CD14-positive monocyte (primary cell): ENCODE measurements around the gene CHN2. TPM values are rescaled to one million over a fixed set of nuclear protein-coding genes. Genes with fewer than 3 reads are reported as not detected.
A peak's percentile ranks its signal among the peaks of the same experiment; 100 is the strongest.

Experiments
- DNase-seq, 3 donors: peaks; one replicate each; pipeline ENCODE4 v3.0.0-alpha.2; 2011 to 2022
- H2AFZ ChIP-seq: 2 replicates; pipeline ENCODE4 v1.6.0; 2012; ENCODE audit warnings: mild to moderate bottlenecking, low read depth, low read length, inconsistent platforms; ENCODE audit not compliant: insufficient read depth, poor library complexity, severe bottlenecking
- H3K27ac ChIP-seq, 2 donors: 1 replicate in 1 of 2; 2 replicates in 1 of 2; pipeline ENCODE4 v1.5.1; 2012 to 2013; ENCODE audit warnings: low read length in 2 of 2, control low read depth in 1 of 2, inconsistent platforms in 1 of 2, low read depth in 1 of 2, mild to moderate bottlenecking in 1 of 2
- H3K27me3 ChIP-seq, 2 donors: one replicate each; pipeline versions ENCODE4 v1.6.0 to v1.6.1; 2011 to 2013; ENCODE audit warnings: low read length in 2 of 2; ENCODE audit not compliant: control insufficient read depth in 2 of 2, insufficient read depth in 2 of 2
- H3K36me3 ChIP-seq, 2 donors: replicated peaks in 1 of 2; 1 replicate in 1 of 2; 2 replicates in 1 of 2; pipeline versions ENCODE4 v1.5.1 to v1.6.1; 2012 to 2013; ENCODE audit warnings: low read length in 2 of 2, control low read depth in 1 of 2, inconsistent platforms in 1 of 2, mild to moderate bottlenecking in 1 of 2; ENCODE audit not compliant: insufficient read depth in 2 of 2, control insufficient read depth in 1 of 2
- H3K4me1 ChIP-seq, 2 donors: 1 replicate in 1 of 2; 2 replicates in 1 of 2; pipeline versions ENCODE4 v1.5.1 to v1.6.1; 2012 to 2013; ENCODE audit warnings: low read length in 2 of 2, control low read depth in 1 of 2, inconsistent platforms in 1 of 2, mild to moderate bottlenecking in 1 of 2, moderate library complexity in 1 of 2; ENCODE audit not compliant: insufficient read depth in 2 of 2, control insufficient read depth in 1 of 2
- H3K4me2 ChIP-seq: replicated peaks from 2 replicates; pipeline ENCODE3; 2012; ENCODE audit warnings: low read length, moderate library complexity, mild to moderate bottlenecking; ENCODE audit not compliant: poor library complexity, severe bottlenecking; ENCODE audit errors: extremely low read depth
- H3K4me3 ChIP-seq, 3 experiments: fragments of 200-600 bp in 1 of 3; sonication (generic) in 1 of 3; replicated peaks in 1 of 3; 1 replicate in 2 of 3; 2 replicates in 1 of 3; pipeline ENCODE4 v1.5.1; 2011 to 2013; ENCODE audit warnings: low read length in 3 of 3, mild to moderate bottlenecking in 3 of 3, control low read depth in 2 of 3, low read depth in 2 of 3, inconsistent platforms in 1 of 3, moderate library complexity in 1 of 3
- H3K79me2 ChIP-seq: 2 replicates; pipeline ENCODE4 v1.6.0; 2012; ENCODE audit warnings: mild to moderate bottlenecking, control low read depth, inconsistent platforms, low read length, moderate library complexity; ENCODE audit not compliant: insufficient read depth
- H3K9ac ChIP-seq: 2 replicates; pipeline ENCODE4 v1.6.0; 2017; ENCODE audit warnings: low read length, mild to moderate bottlenecking; ENCODE audit not compliant: insufficient read depth, poor library complexity, severe bottlenecking
- H3K9me3 ChIP-seq, 2 donors: replicated peaks in 1 of 2; 1 replicate in 1 of 2; 2 replicates in 1 of 2; pipeline versions ENCODE4 v1.5.1 to v1.6.1; 2012 to 2013; ENCODE audit warnings: low read length in 2 of 2, control low read depth in 1 of 2; ENCODE audit not compliant: control insufficient read depth in 1 of 2, insufficient read depth in 1 of 2
- H4K20me1 ChIP-seq: 2 replicates; pipeline ENCODE4 v1.6.0; 2012; ENCODE audit warnings: mild to moderate bottlenecking, low read length, control low read depth, moderate library complexity; ENCODE audit not compliant: insufficient read depth
- H3K27ac Mint-ChIP-seq, 7 donors: one replicate each; pipeline ENCODE4 v1.8.0; 2020; ENCODE audit warnings: mild to moderate bottlenecking in 7 of 7, mixed read lengths in 7 of 7, moderate library complexity in 6 of 7, inconsistent platforms in 2 of 7
- H3K27me3 Mint-ChIP-seq, 3 donors: one replicate each; pipeline ENCODE4 v1.8.0; 2021 to 2022; ENCODE audit warnings: low read depth in 3 of 3, mild to moderate bottlenecking in 3 of 3, mixed read lengths in 3 of 3, moderate library complexity in 3 of 3, inconsistent platforms in 1 of 3
- H3K36me3 Mint-ChIP-seq, 2 donors: one replicate each; pipeline ENCODE4 v1.8.0; 2020; ENCODE audit warnings: mixed read lengths in 2 of 2, inconsistent platforms in 1 of 2, mild to moderate bottlenecking in 1 of 2
- H3K4me1 Mint-ChIP-seq: one replicate; pipeline ENCODE4 v1.8.0; 2020; ENCODE audit warnings: mild to moderate bottlenecking, mixed read lengths
- H3K4me3 Mint-ChIP-seq, 2 donors: one replicate each; pipeline ENCODE4 v1.8.0; 2020; ENCODE audit warnings: mild to moderate bottlenecking in 2 of 2, mixed read lengths in 2 of 2, moderate library complexity in 1 of 2
- H3K9me3 Mint-ChIP-seq, 7 donors: one replicate each; pipeline ENCODE4 v1.8.0; 2020 to 2022; ENCODE audit warnings: mixed read lengths in 7 of 7, mild to moderate bottlenecking in 6 of 7, moderate library complexity in 6 of 7, inconsistent platforms in 2 of 7
- WGBS: methylation state at CpG from one replicate; pipeline ENCODE4 v1.1.5; 2013; ENCODE audit warnings: missing lambda C conversion rate; ENCODE audit not compliant: insufficient coverage; 5-methylcytosine and 5-hydroxymethylcytosine counted together
- intact Hi-C, 2 donors: fragments of 100-400 bp; cut with micrococcal nuclease; formaldehyde crosslinking; loops; one replicate each; pipeline versions ENCODE4 v1.15.0 to v1.15.1; 2023
- polyA plus RNA-seq, 3 donors: library from polyadenylated mRNA; depleted of rRNA in 1 of 3; unstranded in 2 of 3; stranded (reverse) in 1 of 3; fragments of 300-500 nt in 2 of 3; fragments of >200 nt in 1 of 3; fragmentation: Illumina TruSeq in 2 of 3; gene quantifications; 1 replicate in 2 of 3; 2 replicates in 1 of 3; pipeline ENCODE4 v1.2.3, GENCODE V29; 2012 to 2021
- TF ChIP-seq, protein P1 (sequence below): fragments of 200-600 bp; IDR thresholded peaks from one replicate; pipeline ENCODE4 v1.8.0; 2022; ENCODE audit warnings: antibody characterized with exemption, mild to moderate bottlenecking

Gene CHN2
- polyA plus RNA-seq, 3 donors = 26.6 to 66.5 (median 44.8) TPM

DNA sequence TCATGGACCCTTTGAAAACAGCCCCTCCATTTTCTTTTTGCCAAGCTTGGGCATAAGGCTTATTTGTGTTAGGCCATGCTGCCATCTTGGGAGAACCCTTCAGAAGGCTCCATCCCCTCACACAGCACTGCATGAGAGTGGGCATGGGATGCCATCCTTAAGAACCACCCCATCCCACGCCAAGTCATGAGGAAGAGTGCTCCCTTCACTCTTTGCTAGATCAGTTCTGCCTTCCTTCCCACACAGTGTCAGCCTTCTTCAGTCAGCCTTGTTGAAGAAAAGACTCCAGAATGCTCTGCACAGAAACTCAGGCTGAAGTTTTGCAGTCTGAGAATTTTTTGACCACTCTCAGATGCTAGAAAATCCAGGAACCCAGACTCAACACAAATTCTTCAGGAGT lies 15.5 kb upstream of the CHN2 start:
- peaks cover 0 to 2% (median 2%) of the 10 kb centered on the region in 3 donors for H3K27me3 Mint-ChIP-seq
- WGBS = 93% methylated on average over 1 of the region's 1 CpG
- Histone ChIP-seq H4K20me1 (peaks cover 27% of the 10 kb centered on the region), H3K4me2 (no peak overlapping the region), H3K4me1 (peaks cover 12 to 15% of the 10 kb centered on the region in 2 donors), H2AFZ (no peak overlapping the region), H3K79me2 (no peaks in the 10 kb centered on the region), H3K9ac (no peak overlapping the region), H3K27me3 (no peaks in the 10 kb centered on the region), H3K9me3 (no peaks in the 10 kb centered on the region), H3K4me3 (no peak overlapping the region), H3K27ac (no peak overlapping the region), H3K36me3 (no peaks in the 10 kb centered on the region)
- TF ChIP-seq, protein P1, sequence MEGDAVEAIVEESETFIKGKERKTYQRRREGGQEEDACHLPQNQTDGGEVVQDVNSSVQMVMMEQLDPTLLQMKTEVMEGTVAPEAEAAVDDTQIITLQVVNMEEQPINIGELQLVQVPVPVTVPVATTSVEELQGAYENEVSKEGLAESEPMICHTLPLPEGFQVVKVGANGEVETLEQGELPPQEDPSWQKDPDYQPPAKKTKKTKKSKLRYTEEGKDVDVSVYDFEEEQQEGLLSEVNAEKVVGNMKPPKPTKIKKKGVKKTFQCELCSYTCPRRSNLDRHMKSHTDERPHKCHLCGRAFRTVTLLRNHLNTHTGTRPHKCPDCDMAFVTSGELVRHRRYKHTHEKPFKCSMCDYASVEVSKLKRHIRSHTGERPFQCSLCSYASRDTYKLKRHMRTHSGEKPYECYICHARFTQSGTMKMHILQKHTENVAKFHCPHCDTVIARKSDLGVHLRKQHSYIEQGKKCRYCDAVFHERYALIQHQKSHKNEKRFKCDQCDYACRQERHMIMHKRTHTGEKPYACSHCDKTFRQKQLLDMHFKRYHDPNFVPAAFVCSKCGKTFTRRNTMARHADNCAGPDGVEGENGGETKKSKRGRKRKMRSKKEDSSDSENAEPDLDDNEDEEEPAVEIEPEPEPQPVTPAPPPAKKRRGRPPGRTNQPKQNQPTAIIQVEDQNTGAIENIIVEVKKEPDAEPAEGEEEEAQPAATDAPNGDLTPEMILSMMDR = no peak
- no peak for DNase-seq
- no peaks in the 10 kb centered on the region for H3K9me3 Mint-ChIP-seq
- peaks cover 2 to 18% of the 10 kb centered on the region in 2 donors for H3K36me3 Mint-ChIP-seq
- peak overlapping the region in 1 of 7 donors; percentile 55 for H3K27ac Mint-ChIP-seq
- peaks cover 15% of the 10 kb centered on the region for H3K4me1 Mint-ChIP-seq
- H3K4me3 Mint-ChIP-seq = no peak overlapping the region
- intact Hi-C loops = no loop called here

DNA sequence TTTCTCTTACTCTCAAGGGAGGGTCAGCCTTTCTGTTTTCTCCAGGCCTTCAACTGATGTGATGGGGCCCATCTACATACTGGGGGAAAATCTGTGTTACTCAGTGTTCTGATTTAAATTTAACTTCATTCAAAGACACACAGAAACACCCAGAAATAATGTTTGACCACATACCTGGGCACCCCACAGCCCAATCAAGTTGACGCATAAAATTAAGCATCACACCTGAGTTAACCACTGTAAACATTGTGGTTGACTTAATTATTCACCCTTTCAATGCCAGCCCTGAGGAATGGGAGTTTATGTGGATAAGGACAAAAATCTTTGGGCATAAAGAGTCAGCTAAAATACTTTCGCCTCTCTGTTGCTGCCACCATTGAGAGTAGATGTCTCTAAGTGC lies 10.0 kb upstream of the CHN2 start:
- Histone ChIP-seq H3K4me3 (no peak overlapping the region), H3K4me1 (no peaks in the 10 kb centered on the region), H3K9ac (no peak overlapping the region), H3K4me2 (no peak overlapping the region), H4K20me1 (peaks cover 16% of the 10 kb centered on the region), H3K27me3 (no peaks in the 10 kb centered on the region), H3K27ac (no peak overlapping the region), H3K36me3 (no peaks in the 10 kb centered on the region), H3K79me2 (no peaks in the 10 kb centered on the region), H2AFZ (no peak overlapping the region), H3K9me3 (no peaks in the 10 kb centered on the region)
- TF ChIP-seq, protein P1 = no peak
- intact Hi-C loops = loop anchor here in 1 of 2 donors (10.0 kb wide), 1 partner anchor 1330 kb away; no protein-coding TSS in a partner anchor
- H3K27ac Mint-ChIP-seq = no peak overlapping the region
- WGBS = no CpG with 5 or more reads among the region's 2 CpGs
- no peaks in the 10 kb centered on the region for H3K27me3 Mint-ChIP-seq
- H3K4me1 Mint-ChIP-seq = peaks cover 2% of the 10 kb centered on the region
- H3K4me3 Mint-ChIP-seq = no peak overlapping the region
- no peak for DNase-seq
- peaks cover 0 to under 1% (median 0%) of the 10 kb centered on the region in 7 donors for H3K9me3 Mint-ChIP-seq
- peaks cover 2 to 7% of the 10 kb centered on the region in 2 donors for H3K36me3 Mint-ChIP-seq
